ENCODE results near the gene ZNF318. TPM values are rescaled to one million over a fixed set of nuclear protein-coding genes. Genes with fewer than 3 reads are reported as not detected.

Gene ZNF318
- total and polyA plus RNA-seq, 2 donors (not counting 3 experiments of a cell fraction or from before 2014, with no cell fraction given), result 7.1 to 13.6 TPM

DNA sequence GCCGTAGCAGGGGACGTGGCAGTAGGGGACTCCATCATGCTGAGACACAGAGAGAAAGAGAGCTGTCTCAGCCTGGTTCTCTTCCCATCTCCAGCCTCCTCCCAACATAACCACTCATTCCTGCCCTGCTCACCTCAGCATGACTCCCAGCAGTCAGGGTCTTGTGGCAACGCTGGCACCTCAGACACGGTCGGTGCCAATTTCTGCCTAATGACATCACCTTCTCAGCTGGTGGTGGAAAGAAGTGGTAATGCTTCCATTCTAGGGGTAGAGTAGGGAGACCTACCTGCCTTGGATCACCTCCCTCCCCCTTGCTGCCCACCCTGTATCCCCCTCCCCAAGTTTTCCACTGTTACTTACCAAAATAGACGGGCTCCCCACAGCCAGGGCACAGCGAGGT is 63.4 kb downstream of the ZNF318 start:
- dilution Hi-C loops (cut with MboI; ENCODE audit: extremely low pct_ligation_motif_present, low sequenced_read_pairs) (no loop called here), intact Hi-C loops (cut with micrococcal nuclease) (no loop called here)
- no peaks in the 10 kb centered on the region for H3K79me2 ChIP-seq (ENCODE audit: control insufficient read depth, insufficient read depth, low read length)
- H3K9me3 ChIP-seq (replicated peaks; ENCODE audit: control insufficient read depth, insufficient read depth, low read length), result no peaks in the 10 kb centered on the region
- no peak overlapping the region for H3K4me2 ChIP-seq (ENCODE audit: insufficient read depth, low read length)
- H3K4me3 ChIP-seq (replicated peaks in 1 of 3; ENCODE audit: insufficient read depth in 1 of 3, low read depth in 1 of 3, low read length in 3 of 3), result no peak overlapping the region
- ChIA-PET CTCF (interaction anchor here (1.6 kb wide), 1 partner anchor 9 kb away, joined by 5 read pairs; no protein-coding TSS in a partner anchor), POLR2A (no interaction called here)
- peaks cover 8% of the 10 kb centered on the region for H3K4me1 ChIP-seq (ENCODE audit: control insufficient read depth, extremely low read depth, insufficient read depth, low read length)
- H3K27ac ChIP-seq (ENCODE audit: insufficient read depth, low read depth, low read length), result no peak overlapping the region
- no peak overlapping the region for H2AFZ ChIP-seq (ENCODE audit: low read depth, low read length)
- no peaks in the 10 kb centered on the region for H4K20me1 ChIP-seq (replicated peaks; ENCODE audit: control insufficient read depth, extremely low read depth, insufficient read depth, low read length)
- no TSS peak for BruUV-seq (replicated peaks)
- H3K9ac ChIP-seq (replicated peaks; ENCODE audit: extremely low read depth, insufficient read depth, low read length), result no peak overlapping the region
- FAIRE-seq (no peak), DNase-seq (ENCODE audit: low read depth, low spot score) (no peak)
- TF ChIP-seq MYC (IDR thresholded peaks at IDR 0.05; ENCODE audit: low read depth, low read length), result no peak
- TF ChIP-seq EZH2 (IDR thresholded peaks at IDR 0.05; ENCODE audit: borderline replicate concordance, low read depth, low read length, severe bottlenecking), result no peak
- TF ChIP-seq, protein P1, sequence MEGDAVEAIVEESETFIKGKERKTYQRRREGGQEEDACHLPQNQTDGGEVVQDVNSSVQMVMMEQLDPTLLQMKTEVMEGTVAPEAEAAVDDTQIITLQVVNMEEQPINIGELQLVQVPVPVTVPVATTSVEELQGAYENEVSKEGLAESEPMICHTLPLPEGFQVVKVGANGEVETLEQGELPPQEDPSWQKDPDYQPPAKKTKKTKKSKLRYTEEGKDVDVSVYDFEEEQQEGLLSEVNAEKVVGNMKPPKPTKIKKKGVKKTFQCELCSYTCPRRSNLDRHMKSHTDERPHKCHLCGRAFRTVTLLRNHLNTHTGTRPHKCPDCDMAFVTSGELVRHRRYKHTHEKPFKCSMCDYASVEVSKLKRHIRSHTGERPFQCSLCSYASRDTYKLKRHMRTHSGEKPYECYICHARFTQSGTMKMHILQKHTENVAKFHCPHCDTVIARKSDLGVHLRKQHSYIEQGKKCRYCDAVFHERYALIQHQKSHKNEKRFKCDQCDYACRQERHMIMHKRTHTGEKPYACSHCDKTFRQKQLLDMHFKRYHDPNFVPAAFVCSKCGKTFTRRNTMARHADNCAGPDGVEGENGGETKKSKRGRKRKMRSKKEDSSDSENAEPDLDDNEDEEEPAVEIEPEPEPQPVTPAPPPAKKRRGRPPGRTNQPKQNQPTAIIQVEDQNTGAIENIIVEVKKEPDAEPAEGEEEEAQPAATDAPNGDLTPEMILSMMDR (IDR thresholded peaks at IDR 0.05; ENCODE audit: extremely low read depth in 1 of 2, insufficient read depth in 1 of 2, low read depth in 1 of 2, low read length in 2 of 2), result no peak
- no peak for TF ChIP-seq FOS (IDR thresholded peaks at IDR 0.05; ENCODE audit: borderline replicate concordance, insufficient read depth, low read length)
- no peak for TF ChIP-seq GATA2 (IDR thresholded peaks at IDR 0.05; ENCODE audit: insufficient read depth, insufficient read length, low read depth, low read length)
- TF ChIP-seq POLR2A (IDR thresholded peaks at IDR 0.05; ENCODE audit: low read depth, low read length), result no peak
- TF ChIP-seq, protein P2, sequence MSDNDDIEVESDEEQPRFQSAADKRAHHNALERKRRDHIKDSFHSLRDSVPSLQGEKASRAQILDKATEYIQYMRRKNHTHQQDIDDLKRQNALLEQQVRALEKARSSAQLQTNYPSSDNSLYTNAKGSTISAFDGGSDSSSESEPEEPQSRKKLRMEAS (IDR thresholded peaks at IDR 0.05; ENCODE audit: insufficient read depth, insufficient read length), result no peak
- TF ChIP-seq JUN (IDR thresholded peaks at IDR 0.05; ENCODE audit: borderline replicate concordance, insufficient read depth, insufficient read length, low read depth), result no peak
- no peak for TF ChIP-seq POLR2AphosphoS5 (IDR thresholded peaks at IDR 0.05; ENCODE audit: insufficient read depth, low read depth, low read length)
- no peaks in the 10 kb centered on the region for H3K36me3 ChIP-seq (ENCODE audit: control insufficient read depth in 2 of 2, extremely low read depth in 1 of 2, insufficient read depth in 2 of 2, low read length in 2 of 2)
- no peaks in the 10 kb centered on the region for H3K9me1 ChIP-seq (replicated peaks; ENCODE audit: control insufficient read depth, extremely low read depth, insufficient read depth, low read length)
- peaks cover 10 to 13% of the 10 kb centered on the region in 2 experiments for H3K27me3 ChIP-seq (ENCODE audit: control insufficient read depth in 2 of 2, insufficient read depth in 2 of 2, low read length in 2 of 2)
